SK-N-SH treated with all-trans-retinoic acid at 6 μM for 48 hours (cell line): ENCODE measurements around the gene CBX8.

ENCODE experiments used
- ATAC-seq: fragments of 200-7000 bp; cut with Tn5 transposase; 3 replicates; pipeline ENCODE4 v1.9.1; 2020; ENCODE audit warnings: mild to moderate bottlenecking, moderate library complexity
- BACH2 ChIP-seq: fragments of 250-450 bp; sonication (Bioruptor Pico); IDR thresholded peaks from 2 replicates; pipeline ENCODE4 v1.9.0; 2021; ENCODE audit warnings: mild to moderate bottlenecking, borderline replicate concordance
- CSDC2 ChIP-seq: fragments of 250-450 bp; sonication (Bioruptor Pico); IDR thresholded peaks from 2 replicates; pipeline ENCODE4 v1.5.0; 2020; ENCODE audit warnings: mild to moderate bottlenecking, moderate library complexity
- ESRRG ChIP-seq: fragments of 250-450 bp; sonication (Bioruptor Pico); IDR thresholded peaks from 2 replicates; pipeline ENCODE4 v1.6.1; 2021; ENCODE audit warnings: mild to moderate bottlenecking
- GLIS3 ChIP-seq: fragments of 250-450 bp; sonication (Bioruptor Pico); IDR thresholded peaks from 2 replicates; pipeline ENCODE4 v1.5.0; 2020; ENCODE audit warnings: mild to moderate bottlenecking, moderate library complexity
- ISL1 ChIP-seq: fragments of 250-450 bp; sonication (Bioruptor Pico); IDR thresholded peaks from 2 replicates; pipeline ENCODE4 v2.1.2; 2022; ENCODE audit warnings: mild to moderate bottlenecking, moderate library complexity
- OSR1 ChIP-seq: fragments of 250-450 bp; sonication (Bioruptor Pico); IDR thresholded peaks from 2 replicates; pipeline ENCODE4 v1.8.0; 2022; ENCODE audit warnings: moderate library complexity, mild to moderate bottlenecking, inconsistent platforms
- SNAI2 ChIP-seq: fragments of 250-450 bp; sonication (Bioruptor Pico); IDR thresholded peaks from 2 replicates; pipeline ENCODE4 v1.5.0; 2020; ENCODE audit warnings: mild to moderate bottlenecking, moderate library complexity
- TCF4 ChIP-seq: fragments of 250-450 bp; sonication (Bioruptor Pico); IDR thresholded peaks from 2 replicates; pipeline ENCODE4 v1.8.0; 2021; ENCODE audit warnings: mild to moderate bottlenecking, moderate library complexity, borderline replicate concordance
- TOX ChIP-seq: fragments of 250-450 bp; sonication (Bioruptor Pico); IDR thresholded peaks from 2 replicates; pipeline ENCODE4 v1.8.0; 2021; ENCODE audit warnings: mild to moderate bottlenecking, moderate library complexity, borderline replicate concordance
- ZC3H10 ChIP-seq: fragments of 250-450 bp; sonication (Bioruptor Pico); IDR thresholded peaks from 2 replicates; pipeline ENCODE4 v1.5.1; 2021; ENCODE audit warnings: mild to moderate bottlenecking, moderate library complexity
- ZFP3 ChIP-seq: fragments of 250-450 bp; sonication (Bioruptor Pico); IDR thresholded peaks from 2 replicates; pipeline ENCODE4 v1.5.0; 2020; ENCODE audit warnings: mild to moderate bottlenecking, moderate library complexity
- ZNF70 ChIP-seq: fragments of 450-650 bp; formaldehyde crosslinking; IDR thresholded peaks from 2 replicates; pipeline ENCODE4 v1.5.0; 2020; ENCODE audit warnings: mild to moderate bottlenecking, moderate library complexity
- ZNF8 ChIP-seq: fragments of 450-650 bp; formaldehyde crosslinking; IDR thresholded peaks from 2 replicates; pipeline ENCODE4 v1.5.0; 2020; ENCODE audit warnings: mild to moderate bottlenecking, moderate library complexity
- TF ChIP-seq, protein P1 (sequence below): fragments of 250-450 bp; sonication (Bioruptor Pico); IDR thresholded peaks from 2 replicates; pipeline ENCODE4 v1.8.0; 2020; ENCODE audit warnings: mild to moderate bottlenecking, moderate library complexity, borderline replicate concordance
- TF ChIP-seq, protein P2 (sequence below): fragments of 250-450 bp; sonication (Bioruptor Pico); IDR thresholded peaks from 2 replicates; pipeline ENCODE4 v1.5.0; 2020; ENCODE audit warnings: mild to moderate bottlenecking, moderate library complexity
- TF ChIP-seq, protein P3 (sequence below): fragments of 250-450 bp; sonication (Bioruptor Pico); IDR thresholded peaks from 2 replicates; pipeline ENCODE4 v1.8.0; 2021; ENCODE audit warnings: low read depth, mild to moderate bottlenecking, moderate library complexity, borderline replicate concordance
- TF ChIP-seq, protein P4 (sequence below): fragments of 250-450 bp; sonication (Bioruptor Pico); IDR thresholded peaks from 2 replicates; pipeline ENCODE4 v1.5.1; 2021; ENCODE audit warnings: mild to moderate bottlenecking, moderate library complexity

CBX8 gene

DNA sequence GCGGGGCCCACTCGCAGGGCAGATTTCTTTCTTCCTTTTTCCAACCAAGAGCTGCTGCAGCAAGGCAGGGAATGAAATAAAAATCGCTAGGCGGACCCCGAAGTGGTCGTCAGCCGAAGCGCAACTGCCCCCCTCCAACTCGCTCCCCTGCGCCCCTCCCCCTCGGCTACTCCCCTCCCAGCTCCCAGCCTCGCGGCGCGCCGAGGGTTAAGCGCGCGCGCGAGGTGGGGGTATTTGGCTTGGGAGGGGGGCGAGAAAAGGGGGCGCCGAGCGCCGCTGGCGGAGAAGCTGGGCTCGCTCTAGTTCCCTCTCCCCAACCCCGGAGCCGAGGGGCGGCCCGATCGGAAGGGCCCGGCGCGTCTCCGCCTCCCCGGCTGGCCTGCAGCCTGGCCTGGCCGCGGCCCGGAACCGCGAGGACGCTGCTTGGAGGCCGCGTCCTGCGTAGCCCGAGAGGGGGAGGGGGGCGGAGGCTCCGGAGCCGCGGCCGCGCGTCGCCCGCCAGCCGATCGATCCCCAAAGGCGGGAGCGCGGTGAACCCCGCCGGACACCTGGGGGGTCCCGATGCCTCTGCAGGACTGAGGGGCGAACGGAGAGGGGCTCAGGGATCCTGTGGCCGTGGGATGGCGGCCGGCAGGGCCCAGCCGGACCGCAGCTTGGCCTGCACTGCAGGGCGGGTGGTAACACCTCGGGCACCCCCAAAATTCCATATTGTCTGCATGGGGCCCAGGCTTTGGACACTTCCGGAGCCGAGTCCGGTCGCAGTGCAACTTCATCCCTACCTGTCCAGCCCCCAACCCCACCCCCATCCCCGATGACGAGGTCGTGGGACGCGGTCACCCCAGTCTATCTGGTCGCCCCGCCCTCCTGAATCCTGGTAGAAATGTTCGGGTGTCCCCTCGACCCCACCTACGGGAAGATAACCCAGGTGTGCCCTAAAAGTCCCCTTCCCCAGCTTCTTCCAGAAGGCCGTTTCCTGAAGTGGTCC lies 47.2 kb upstream of the CBX8 start:
- ATAC-seq: peak; percentile 74
- TF ChIP-seq SNAI2 (CRISPR knock-in tag) (0 out of 2 replicates have a peak, but pooled peaks have one; percentile 20), CSDC2 (CRISPR knock-in tag) (0 out of 2 replicates have a peak, but pooled peaks have one; percentile 35), BACH2 (CRISPR knock-in tag) (no peak), ZFP3 (peak; percentile 64; the same call in 1 of the 2 replicates), ZNF8 (no peak)
- TF ChIP-seq, protein P1, sequence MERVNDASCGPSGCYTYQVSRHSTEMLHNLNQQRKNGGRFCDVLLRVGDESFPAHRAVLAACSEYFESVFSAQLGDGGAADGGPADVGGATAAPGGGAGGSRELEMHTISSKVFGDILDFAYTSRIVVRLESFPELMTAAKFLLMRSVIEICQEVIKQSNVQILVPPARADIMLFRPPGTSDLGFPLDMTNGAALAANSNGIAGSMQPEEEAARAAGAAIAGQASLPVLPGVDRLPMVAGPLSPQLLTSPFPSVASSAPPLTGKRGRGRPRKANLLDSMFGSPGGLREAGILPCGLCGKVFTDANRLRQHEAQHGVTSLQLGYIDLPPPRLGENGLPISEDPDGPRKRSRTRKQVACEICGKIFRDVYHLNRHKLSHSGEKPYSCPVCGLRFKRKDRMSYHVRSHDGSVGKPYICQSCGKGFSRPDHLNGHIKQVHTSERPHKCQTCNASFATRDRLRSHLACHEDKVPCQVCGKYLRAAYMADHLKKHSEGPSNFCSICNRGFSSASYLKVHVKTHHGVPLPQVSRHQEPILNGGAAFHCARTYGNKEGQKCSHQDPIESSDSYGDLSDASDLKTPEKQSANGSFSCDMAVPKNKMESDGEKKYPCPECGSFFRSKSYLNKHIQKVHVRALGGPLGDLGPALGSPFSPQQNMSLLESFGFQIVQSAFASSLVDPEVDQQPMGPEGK (CRISPR knock-in tag): 0 out of 2 replicates have a peak, but pooled peaks have one; percentile 61
- TF ChIP-seq, protein P2, sequence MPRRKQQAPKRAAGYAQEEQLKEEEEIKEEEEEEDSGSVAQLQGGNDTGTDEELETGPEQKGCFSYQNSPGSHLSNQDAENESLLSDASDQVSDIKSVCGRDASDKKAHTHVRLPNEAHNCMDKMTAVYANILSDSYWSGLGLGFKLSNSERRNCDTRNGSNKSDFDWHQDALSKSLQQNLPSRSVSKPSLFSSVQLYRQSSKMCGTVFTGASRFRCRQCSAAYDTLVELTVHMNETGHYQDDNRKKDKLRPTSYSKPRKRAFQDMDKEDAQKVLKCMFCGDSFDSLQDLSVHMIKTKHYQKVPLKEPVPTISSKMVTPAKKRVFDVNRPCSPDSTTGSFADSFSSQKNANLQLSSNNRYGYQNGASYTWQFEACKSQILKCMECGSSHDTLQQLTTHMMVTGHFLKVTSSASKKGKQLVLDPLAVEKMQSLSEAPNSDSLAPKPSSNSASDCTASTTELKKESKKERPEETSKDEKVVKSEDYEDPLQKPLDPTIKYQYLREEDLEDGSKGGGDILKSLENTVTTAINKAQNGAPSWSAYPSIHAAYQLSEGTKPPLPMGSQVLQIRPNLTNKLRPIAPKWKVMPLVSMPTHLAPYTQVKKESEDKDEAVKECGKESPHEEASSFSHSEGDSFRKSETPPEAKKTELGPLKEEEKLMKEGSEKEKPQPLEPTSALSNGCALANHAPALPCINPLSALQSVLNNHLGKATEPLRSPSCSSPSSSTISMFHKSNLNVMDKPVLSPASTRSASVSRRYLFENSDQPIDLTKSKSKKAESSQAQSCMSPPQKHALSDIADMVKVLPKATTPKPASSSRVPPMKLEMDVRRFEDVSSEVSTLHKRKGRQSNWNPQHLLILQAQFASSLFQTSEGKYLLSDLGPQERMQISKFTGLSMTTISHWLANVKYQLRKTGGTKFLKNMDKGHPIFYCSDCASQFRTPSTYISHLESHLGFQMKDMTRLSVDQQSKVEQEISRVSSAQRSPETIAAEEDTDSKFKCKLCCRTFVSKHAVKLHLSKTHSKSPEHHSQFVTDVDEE (CRISPR knock-in tag): 0 out of 2 replicates have a peak, but pooled peaks have one; percentile 46
- TF ChIP-seq, protein P3, sequence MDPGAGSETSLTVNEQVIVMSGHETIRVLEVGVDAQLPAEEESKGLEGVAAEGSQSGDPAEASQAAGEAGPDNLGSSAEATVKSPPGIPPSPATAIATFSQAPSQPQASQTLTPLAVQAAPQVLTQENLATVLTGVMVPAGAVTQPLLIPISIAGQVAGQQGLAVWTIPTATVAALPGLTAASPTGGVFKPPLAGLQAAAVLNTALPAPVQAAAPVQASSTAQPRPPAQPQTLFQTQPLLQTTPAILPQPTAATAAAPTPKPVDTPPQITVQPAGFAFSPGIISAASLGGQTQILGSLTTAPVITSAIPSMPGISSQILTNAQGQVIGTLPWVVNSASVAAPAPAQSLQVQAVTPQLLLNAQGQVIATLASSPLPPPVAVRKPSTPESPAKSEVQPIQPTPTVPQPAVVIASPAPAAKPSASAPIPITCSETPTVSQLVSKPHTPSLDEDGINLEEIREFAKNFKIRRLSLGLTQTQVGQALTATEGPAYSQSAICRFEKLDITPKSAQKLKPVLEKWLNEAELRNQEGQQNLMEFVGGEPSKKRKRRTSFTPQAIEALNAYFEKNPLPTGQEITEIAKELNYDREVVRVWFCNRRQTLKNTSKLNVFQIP (CRISPR knock-in tag): no peak

DNA sequence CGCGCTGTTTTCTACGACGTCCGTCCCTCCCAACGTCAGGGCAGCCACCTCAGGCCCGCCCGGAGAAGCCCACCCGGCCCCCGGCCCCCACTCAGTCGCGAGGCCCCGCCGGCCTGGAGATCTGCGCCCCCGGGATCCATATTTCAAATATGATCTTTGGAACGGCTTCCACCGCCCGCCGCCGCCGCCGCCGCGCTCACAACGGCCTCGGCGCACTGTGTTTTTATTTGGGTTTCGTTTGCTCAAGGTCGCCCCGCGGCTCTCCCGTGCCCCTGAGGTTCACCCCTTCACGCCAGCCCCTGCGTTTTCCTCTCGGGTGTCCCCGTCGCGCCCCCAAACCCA lies 46.6 kb upstream of the CBX8 start:
- TF ChIP-seq, protein P4, sequence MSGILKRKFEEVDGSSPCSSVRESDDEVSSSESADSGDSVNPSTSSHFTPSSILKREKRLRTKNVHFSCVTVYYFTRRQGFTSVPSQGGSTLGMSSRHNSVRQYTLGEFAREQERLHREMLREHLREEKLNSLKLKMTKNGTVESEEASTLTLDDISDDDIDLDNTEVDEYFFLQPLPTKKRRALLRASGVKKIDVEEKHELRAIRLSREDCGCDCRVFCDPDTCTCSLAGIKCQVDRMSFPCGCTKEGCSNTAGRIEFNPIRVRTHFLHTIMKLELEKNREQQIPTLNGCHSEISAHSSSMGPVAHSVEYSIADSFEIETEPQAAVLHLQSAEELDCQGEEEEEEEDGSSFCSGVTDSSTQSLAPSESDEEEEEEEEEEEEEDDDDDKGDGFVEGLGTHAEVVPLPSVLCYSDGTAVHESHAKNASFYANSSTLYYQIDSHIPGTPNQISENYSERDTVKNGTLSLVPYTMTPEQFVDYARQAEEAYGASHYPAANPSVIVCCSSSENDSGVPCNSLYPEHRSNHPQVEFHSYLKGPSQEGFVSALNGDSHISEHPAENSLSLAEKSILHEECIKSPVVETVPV (CRISPR knock-in tag): no peak
- TF ChIP-seq ZNF8 (no peak), GLIS3 (CRISPR knock-in tag) (no peak), BACH2 (CRISPR knock-in tag) (no peak), ESRRG (no peak), SNAI2 (CRISPR knock-in tag) (no peak), ZC3H10 (no peak), ZNF70 (no peak), TOX (no peak), TCF4 (CRISPR knock-in tag) (no peak), ISL1 (CRISPR knock-in tag) (no peak), OSR1 (CRISPR knock-in tag) (no peak)
- TF ChIP-seq, protein P2 (CRISPR knock-in tag): no peak
- TF ChIP-seq, protein P1 (CRISPR knock-in tag): no peak
- ATAC-seq: no peak
